GM12891 (cell line): Measurements from ENCODE around the gene PPP1R3C.

ENCODE experiments used
- DNase-seq: peaks from one replicate; pipeline ENCODE4 v3.0.0; 2011; ENCODE audit warnings: low spot score; ENCODE audit not compliant: insufficient read length
- FAIRE-seq: peaks from 2 replicates; lab custom pipeline; 2011; peaks lifted over from hg19 to GRCh38; lab: Jason Lieb, UNC
- PAX5 ChIP-seq: IDR thresholded peaks from 2 replicates; pipeline ENCODE4 v1.6.1; 2011; ENCODE audit warnings: low read length, moderate library complexity, mild to moderate bottlenecking; ENCODE audit not compliant: insufficient read depth, severe bottlenecking
- POLR2A ChIP-seq: IDR thresholded peaks from 2 replicates; pipeline ENCODE4 v1.6.1; 2011; ENCODE audit warnings: low read depth, low read length, control low read depth
- POLR2AphosphoS5 ChIP-seq: IDR thresholded peaks from 2 replicates; pipeline ENCODE4 v1.6.1; 2011; ENCODE audit warnings: low read depth, low read length, control low read depth
- POU2F2 ChIP-seq: IDR thresholded peaks from 2 replicates; pipeline ENCODE4 v1.6.1; 2011; ENCODE audit warnings: low read depth, mild to moderate bottlenecking, control low read depth, low read length, moderate library complexity
- SPI1 ChIP-seq: IDR thresholded peaks from 2 replicates; pipeline ENCODE4 v1.6.1; 2011; ENCODE audit warnings: low read depth, low read length, control low read depth
- TAF1 ChIP-seq: IDR thresholded peaks from 2 replicates; pipeline ENCODE4 v1.6.1; 2011; ENCODE audit warnings: low read depth, low read length, control low read depth

The PPP1R3C gene

GRCh38 chr10:91617072-91617609 is 15.7 kb downstream of the PPP1R3C start:
- FAIRE-seq (no peak), DNase-seq (no peak)
- TF ChIP-seq POLR2A (no peak), SPI1 (no peak), POLR2AphosphoS5 (no peak), TAF1 (no peak), PAX5 (no peak), POU2F2 (no peak)

- FAIRE-seq (no peak), DNase-seq (no peak)
- TF ChIP-seq SPI1 (no peak), POLR2A (no peak), POLR2AphosphoS5 (no peak), POU2F2 (no peak), PAX5 (no peak), TAF1 (no peak)
Observed at GRCh38 chr10:91616137-91616536, 16.7 kb downstream of the PPP1R3C start.

GRCh38 chr10:91614225-91614624 is 18.6 kb downstream of the PPP1R3C start:
- TF ChIP-seq POLR2AphosphoS5 (no peak), TAF1 (no peak), PAX5 (no peak), POLR2A (no peak), POU2F2 (no peak), SPI1 (no peak)
- DNase-seq: no peak
- no peak for FAIRE-seq

GRCh38 chr10:91613411-91614187 is 19.3 kb downstream of the PPP1R3C start:
- no peak for DNase-seq
- TF ChIP-seq POLR2A: no peak
- no peak for TF ChIP-seq POLR2AphosphoS5
- TF ChIP-seq PAX5: no peak
- TF ChIP-seq TAF1: no peak
- no peak for TF ChIP-seq POU2F2
- TF ChIP-seq SPI1: no peak
- no peak for FAIRE-seq

- TF ChIP-seq POLR2A: no peak
- TF ChIP-seq TAF1: no peak
- TF ChIP-seq SPI1: no peak
- no peak for TF ChIP-seq PAX5
- TF ChIP-seq POU2F2: no peak
- no peak for TF ChIP-seq POLR2AphosphoS5
- DNase-seq (no peak), FAIRE-seq (no peak)
Observed at GRCh38 chr10:91610919-91611318, 22.0 kb downstream of the PPP1R3C start.

- FAIRE-seq (no peak), DNase-seq (no peak)
- TF ChIP-seq POLR2A (no peak), SPI1 (no peak), PAX5 (no peak), TAF1 (no peak), POU2F2 (no peak), POLR2AphosphoS5 (no peak)
Observed at GRCh38 chr10:91610444-91610843, 22.4 kb downstream of the PPP1R3C start.

- FAIRE-seq: no peak
Observed at GRCh38 chr10:91607646-91608403, 25.0 kb downstream of the PPP1R3C start.

GRCh38 chr10:91605968-91606367 is 26.9 kb downstream of the PPP1R3C start:
- no peak for FAIRE-seq
- DNase-seq: no peak
- TF ChIP-seq TAF1 (no peak), POLR2AphosphoS5 (no peak), SPI1 (no peak), PAX5 (no peak), POLR2A (no peak), POU2F2 (no peak)

More at GRCh38 chr10:91607646-91608403, 25.0 kb downstream of the PPP1R3C start:
- no peak for DNase-seq
- TF ChIP-seq SPI1 (no peak), POU2F2 (no peak), POLR2A (no peak), PAX5 (no peak), POLR2AphosphoS5 (no peak), TAF1 (no peak)

- TF ChIP-seq SPI1: no peak
- TF ChIP-seq PAX5: no peak
- TF ChIP-seq TAF1: no peak
- no peak for TF ChIP-seq POLR2AphosphoS5
- no peak for TF ChIP-seq POLR2A
- no peak for TF ChIP-seq POU2F2
Observed at GRCh38 chr10:91604553-91605534, 28.0 kb downstream of the PPP1R3C start.

More at GRCh38 chr10:91604553-91605534, 28.0 kb downstream of the PPP1R3C start:
- DNase-seq: no peak
- FAIRE-seq: no peak
